HepG2 (cell line): ENCODE data around the gene GRIP2. TPM values are rescaled to one million over a fixed set of nuclear protein-coding genes. Genes with fewer than 3 reads are reported as not detected.
A peak's percentile ranks its signal among the peaks of the same experiment; 100 is the strongest.

ENCODE experiments used
- ATAC-seq: fragments of 200-7000 bp; cut with Tn5 transposase; 3 replicates; pipeline ENCODE4 v1.9.1; 2020; ENCODE audit warnings: mild to moderate bottlenecking, moderate library complexity
- BruUV-seq: library from RNA; stranded (reverse); fragments of 400-500 nt; replicated peaks from 2 replicates; lab custom pipeline; 2021; lab: Mats Ljungman, UMichigan
- CTCF ChIA-PET: fragments of 300-600 bp; formaldehyde crosslinking; extraction: SDS; loops from one replicate; lab custom pipeline; 2021; ENCODE audit warnings: low total read pairs, inconsistent platforms, low intra/inter-chr PET ratio; lab: Yijun Ruan, JAX
- POLR2A ChIA-PET: fragments of 350-600 bp; sonication (Branson Sonifier 250); formaldehyde crosslinking; loops from one replicate; lab custom pipeline; 2020; ENCODE audit warnings: antibody characterized with exemption, inconsistent platforms; lab: Yijun Ruan, JAX
- DNase-seq: peaks from one replicate; pipeline ENCODE4 v3.0.0-alpha.2; 2015; ENCODE audit warnings: low spot score
- FAIRE-seq: peaks from 3 replicates; lab custom pipeline; 2011; peaks lifted over from hg19 to GRCh38; lab: Jason Lieb, UNC
- H2AFZ ChIP-seq: one replicate; pipeline ENCODE4 v1.6.1; 2011; ENCODE audit warnings: low read length, inconsistent platforms
- H3K27ac ChIP-seq: fragments of 300-600 bp; 3 replicates; pipeline ENCODE4 v1.8.0; 2011; ENCODE audit warnings: mixed run types, mild to moderate bottlenecking, mixed read lengths, low read length, inconsistent platforms; ENCODE audit not compliant: insufficient read depth; ENCODE audit errors: extremely low read length
- H3K27me3 ChIP-seq, 2 experiments: fragments of 200-600 bp in 1 of 2; 2 replicates in 1 of 2; 3 replicates in 1 of 2; pipeline versions ENCODE4 v1.6.0 to v1.8.0; 2011; ENCODE audit warnings: low read length in 2 of 2, mild to moderate bottlenecking in 2 of 2, moderate library complexity in 2 of 2, inconsistent platforms in 1 of 2; ENCODE audit not compliant: insufficient read depth in 2 of 2, control insufficient read depth in 1 of 2
- H3K36me3 ChIP-seq, 2 experiments: fragments of 200-600 bp in 1 of 2; replicated peaks in 1 of 2; 2 replicates in 1 of 2; 3 replicates in 1 of 2; pipeline versions ENCODE4 v1.5.1 to v1.8.0; 2011; ENCODE audit warnings: low read length in 2 of 2, inconsistent platforms in 1 of 2; ENCODE audit not compliant: insufficient read depth in 2 of 2, control insufficient read depth in 1 of 2
- H3K4me1 ChIP-seq: 2 replicates; pipeline ENCODE4 v1.5.1; 2012; ENCODE audit warnings: low read length, inconsistent platforms; ENCODE audit not compliant: insufficient read depth
- H3K4me2 ChIP-seq: 2 replicates; pipeline ENCODE4 v1.6.0; 2011; ENCODE audit warnings: low read depth, low read length, inconsistent platforms
- H3K4me3 ChIP-seq, 3 experiments: fragments of 200-600 bp in 1 of 3; sonication (generic), shearing (Covaris generic) in 1 of 3; replicated peaks in 1 of 3; 2 replicates each; pipeline ENCODE4 v1.5.1; 2011 to 2016; ENCODE audit warnings: low read length in 3 of 3, inconsistent platforms in 2 of 3, low read depth in 2 of 3, mild to moderate bottlenecking in 2 of 3, control low read depth in 1 of 3, mixed read lengths in 1 of 3; ENCODE audit not compliant: insufficient read depth in 1 of 3
- H3K79me2 ChIP-seq: one replicate; pipeline ENCODE4 v1.6.1; 2011; ENCODE audit warnings: low read length, inconsistent platforms; ENCODE audit not compliant: insufficient read depth
- H3K9ac ChIP-seq: 2 replicates; pipeline ENCODE4 v1.6.0; 2011; ENCODE audit warnings: mild to moderate bottlenecking, low read depth, low read length, inconsistent platforms; ENCODE audit not compliant: insufficient read depth
- H3K9me3 ChIP-seq: 2 replicates; pipeline ENCODE4 v1.5.1; 2012; ENCODE audit warnings: mild to moderate bottlenecking, low read length
- H4K20me1 ChIP-seq: 2 replicates; pipeline ENCODE4 v1.6.0; 2011; ENCODE audit warnings: inconsistent platforms, mild to moderate bottlenecking, low read length, moderate library complexity; ENCODE audit not compliant: insufficient read depth
- MBNL3 ChIP-seq: fragments of 250-450 bp; sonication (Bioruptor Pico); conservative IDR thresholded peaks from 2 replicates; pipeline ENCODE4 v1.8.0; 2022; ENCODE audit warnings: mild to moderate bottlenecking, inconsistent platforms
- SMARCE1 ChIP-seq: fragments of 450-650 bp; IDR thresholded peaks from 2 replicates; pipeline ENCODE4 v1.6.1; 2017; ENCODE audit warnings: borderline replicate concordance
- SRSF4 ChIP-seq: fragments of 200-400 bp; formaldehyde crosslinking; IDR thresholded peaks from one replicate; pipeline ENCODE4 v1.6.1; 2018; ENCODE audit warnings: mild to moderate bottlenecking, low read depth, low read length, moderate library complexity; ENCODE audit not compliant: poor library complexity, severe bottlenecking
- STAG1 ChIP-seq: sonication (generic); formaldehyde crosslinking; IDR thresholded peaks from 2 replicates; pipeline ENCODE4 v1.4.0; 2020; ENCODE audit warnings: missing genetic modification reagents
- TMF1 ChIP-seq: sonication (generic); formaldehyde crosslinking; IDR thresholded peaks from 2 replicates; pipeline ENCODE4 v1.8.1; 2022; ENCODE audit warnings: low read depth, missing genetic modification reagents
- TOPORS ChIP-seq: sonication (generic); formaldehyde crosslinking; IDR thresholded peaks from 2 replicates; pipeline ENCODE4 v1.8.0; 2023; ENCODE audit warnings: mild to moderate bottlenecking, missing genetic modification reagents
- ZNF33A ChIP-seq: sonication (generic); formaldehyde crosslinking; IDR thresholded peaks from 2 replicates; pipeline ENCODE4 v1.5.1; 2020; ENCODE audit warnings: missing genetic modification reagents, mild to moderate bottlenecking, moderate library complexity, borderline replicate concordance
- ZNF530 ChIP-seq: sonication (generic); formaldehyde crosslinking; IDR thresholded peaks from 2 replicates; pipeline ENCODE4 v1.5.0; 2020; ENCODE audit warnings: low read depth, mild to moderate bottlenecking, missing genetic modification reagents
- WGBS: methylation state at CpG from one replicate; pipeline ENCODE4 v1.1.6; 2017; ENCODE audit warnings: low lambda C conversion rate; 5-methylcytosine and 5-hydroxymethylcytosine counted together
- in situ Hi-C: cut with HindIII; loops from 2 replicates; pipeline ENCODE4 v1.10.0; 2017; ENCODE audit warnings: low pct_unique_long_range_greater_than_20kb; ENCODE audit not compliant: extremely low pct_ligation_motif_present
- intact Hi-C: fragments of 100-400 bp; cut with micrococcal nuclease; formaldehyde crosslinking; loops from one replicate; pipeline ENCODE4 v1.10.0; 2022; ENCODE audit not compliant: unreplicated experiment
- polyA plus RNA-seq, 8 experiments: library from polyadenylated mRNA; depleted of rRNA in 3 of 8; stranded (reverse) in 7 of 8; unstranded in 1 of 8; fragments of >200 nt; fragmentation: Illumina TruSeq in 4 of 8; extraction: Trizol in 4 of 8; gene quantifications; 2 replicates each; pipeline versions ENCODE4 v1.2.1 to v1.2.3, GENCODE V29; 2011 to 2016; ENCODE audit warnings: low read depth in 4 of 8, missing spikeins in 1 of 8, mixed read lengths in 1 of 8; ENCODE audit not compliant: insufficient read depth in 1 of 8
- total RNA-seq, 5 experiments: library from RNA; depleted of rRNA; stranded (reverse); fragments of >200 nt; fragmentation: Illumina TruSeq; extraction: Trizol; gene quantifications; 2 replicates each; pipeline ENCODE4 v1.2.3, GENCODE V29; 2016; ENCODE audit warnings: low read depth in 1 of 5
- TF ChIP-seq, protein P1 (sequence below): sonication (generic); formaldehyde crosslinking; IDR thresholded peaks from 2 replicates; pipeline ENCODE4 v1.5.0; 2020; ENCODE audit warnings: mild to moderate bottlenecking, missing genetic modification reagents, moderate library complexity
- TF ChIP-seq, protein P2 (sequence below): sonication (generic); formaldehyde crosslinking; IDR thresholded peaks from 2 replicates; pipeline ENCODE4; 2020; ENCODE audit warnings: missing genetic modification reagents, mild to moderate bottlenecking, borderline replicate concordance
- TF ChIP-seq, protein P3 (sequence below): sonication (generic); formaldehyde crosslinking; IDR thresholded peaks from 2 replicates; pipeline ENCODE4 v1.8.0; 2022; ENCODE audit warnings: missing genetic modification reagents, mild to moderate bottlenecking, inconsistent platforms, borderline replicate concordance

The GRIP2 gene
- total and polyA plus RNA-seq, 2 of the 13 experiments (the other 11 are each of a cell fraction or from before 2014, with no cell fraction given), result 0.11 to 0.24 TPM

DNA sequence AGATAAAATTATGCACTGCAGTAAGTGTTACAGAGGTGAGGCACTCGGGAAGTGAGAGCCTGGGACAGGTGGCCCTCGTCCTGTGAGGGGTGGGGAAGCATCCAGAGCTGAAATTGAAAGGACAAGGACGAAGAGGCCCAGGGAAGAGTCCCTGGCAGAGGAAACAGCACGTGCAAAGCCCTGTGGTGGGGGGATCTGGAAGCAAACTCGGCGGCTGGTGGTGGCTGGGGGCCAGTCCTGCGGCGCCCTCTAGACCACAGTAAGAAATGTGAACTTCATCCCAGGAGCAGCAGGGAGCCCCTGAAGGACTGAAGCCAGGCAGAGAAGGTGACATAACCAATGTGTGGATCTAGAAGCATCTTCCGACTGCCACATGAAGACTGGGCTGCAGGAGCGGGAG is 42.8 kb downstream of the GRIP2 start:
- 23% methylated on average over 10 of the region's 10 CpGs for WGBS
- Histone ChIP-seq H3K4me1 (no peaks in the 10 kb centered on the region), H3K4me2 (no peak overlapping the region), H3K27me3 (no peaks in the 10 kb centered on the region; a peak in 1 of 5 replicates), H3K9me3 (no peaks in the 10 kb centered on the region), H3K9ac (no peak overlapping the region), H3K4me3 (no peak overlapping the region), H2AFZ (no peak overlapping the region), H4K20me1 (no peaks in the 10 kb centered on the region), H3K79me2 (no peaks in the 10 kb centered on the region), H3K27ac (no peak overlapping the region), H3K36me3 (no peaks in the 10 kb centered on the region)
- DNase-seq, result no peak
- TF ChIP-seq STAG1 (CRISPR knock-in tag), result peak; percentile 33; the same call in 1 of the 2 replicates
- TF ChIP-seq, protein P1, sequence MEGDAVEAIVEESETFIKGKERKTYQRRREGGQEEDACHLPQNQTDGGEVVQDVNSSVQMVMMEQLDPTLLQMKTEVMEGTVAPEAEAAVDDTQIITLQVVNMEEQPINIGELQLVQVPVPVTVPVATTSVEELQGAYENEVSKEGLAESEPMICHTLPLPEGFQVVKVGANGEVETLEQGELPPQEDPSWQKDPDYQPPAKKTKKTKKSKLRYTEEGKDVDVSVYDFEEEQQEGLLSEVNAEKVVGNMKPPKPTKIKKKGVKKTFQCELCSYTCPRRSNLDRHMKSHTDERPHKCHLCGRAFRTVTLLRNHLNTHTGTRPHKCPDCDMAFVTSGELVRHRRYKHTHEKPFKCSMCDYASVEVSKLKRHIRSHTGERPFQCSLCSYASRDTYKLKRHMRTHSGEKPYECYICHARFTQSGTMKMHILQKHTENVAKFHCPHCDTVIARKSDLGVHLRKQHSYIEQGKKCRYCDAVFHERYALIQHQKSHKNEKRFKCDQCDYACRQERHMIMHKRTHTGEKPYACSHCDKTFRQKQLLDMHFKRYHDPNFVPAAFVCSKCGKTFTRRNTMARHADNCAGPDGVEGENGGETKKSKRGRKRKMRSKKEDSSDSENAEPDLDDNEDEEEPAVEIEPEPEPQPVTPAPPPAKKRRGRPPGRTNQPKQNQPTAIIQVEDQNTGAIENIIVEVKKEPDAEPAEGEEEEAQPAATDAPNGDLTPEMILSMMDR (CRISPR knock-in tag), result peak; percentile 25; the same call in 1 of the 2 replicates
- TF ChIP-seq ZNF33A (CRISPR knock-in tag), result no peak
- BruUV-seq, result no TSS peak
- no peak for FAIRE-seq
- ATAC-seq, result peak; percentile 34; the same call in 2 of the 3 replicates
- CTCF ChIA-PET, result no interaction called here
- in situ Hi-C loops, result no loop called here
- intact Hi-C loops, result no loop called here
- POLR2A ChIA-PET, result no interaction called here

DNA sequence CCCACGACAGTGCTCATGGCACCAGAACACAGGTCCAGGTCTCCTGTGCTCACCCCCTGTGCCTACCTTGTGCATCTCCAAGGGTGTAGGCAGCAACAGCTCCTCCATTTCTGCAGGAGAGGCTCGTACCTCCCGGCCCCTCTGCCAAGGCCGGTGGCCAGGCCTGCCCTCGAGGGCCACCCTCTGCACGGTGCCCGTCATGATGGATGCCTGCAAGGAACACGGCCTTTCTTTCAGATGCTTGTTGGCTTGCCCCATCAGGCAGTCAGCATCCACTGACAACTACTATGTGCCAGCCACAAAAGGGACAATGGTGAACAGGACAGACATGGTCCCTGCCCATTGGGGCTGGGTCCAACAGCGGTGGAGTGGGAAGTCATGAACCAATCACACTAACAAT is 43.8 kb downstream of the GRIP2 start:
- no peaks in the 10 kb centered on the region for H3K4me1 ChIP-seq
- ATAC-seq (no peak), DNase-seq (no peak), FAIRE-seq (no peak)
- CTCF ChIA-PET, result no interaction called here
- H2AFZ ChIP-seq, result no peak overlapping the region
- no peak overlapping the region for H3K27ac ChIP-seq
- POLR2A ChIA-PET, result no interaction called here
- no peaks in the 10 kb centered on the region for H3K36me3 ChIP-seq
- intact Hi-C loops, result no loop called here
- no peaks in the 10 kb centered on the region for H3K9me3 ChIP-seq
- H3K4me2 ChIP-seq, result no peak overlapping the region
- H3K27me3 ChIP-seq, result no peaks in the 10 kb centered on the region; a peak in 1 of 5 replicates
- 22% methylated on average over 1 of the region's 9 CpGs for WGBS
- H3K79me2 ChIP-seq, result no peaks in the 10 kb centered on the region
- no peak overlapping the region for H3K4me3 ChIP-seq
- in situ Hi-C loops, result no loop called here
- no peak overlapping the region for H3K9ac ChIP-seq
- no peaks in the 10 kb centered on the region for H4K20me1 ChIP-seq
- BruUV-seq, result no TSS peak
- TF ChIP-seq MBNL3 (CRISPR knock-in tag) (no peak), TMF1 (CRISPR knock-in tag) (no peak), SMARCE1 (no peak), SRSF4 (no peak), ZNF530 (CRISPR knock-in tag) (no peak), TOPORS (no peak)
- TF ChIP-seq, protein P2, sequence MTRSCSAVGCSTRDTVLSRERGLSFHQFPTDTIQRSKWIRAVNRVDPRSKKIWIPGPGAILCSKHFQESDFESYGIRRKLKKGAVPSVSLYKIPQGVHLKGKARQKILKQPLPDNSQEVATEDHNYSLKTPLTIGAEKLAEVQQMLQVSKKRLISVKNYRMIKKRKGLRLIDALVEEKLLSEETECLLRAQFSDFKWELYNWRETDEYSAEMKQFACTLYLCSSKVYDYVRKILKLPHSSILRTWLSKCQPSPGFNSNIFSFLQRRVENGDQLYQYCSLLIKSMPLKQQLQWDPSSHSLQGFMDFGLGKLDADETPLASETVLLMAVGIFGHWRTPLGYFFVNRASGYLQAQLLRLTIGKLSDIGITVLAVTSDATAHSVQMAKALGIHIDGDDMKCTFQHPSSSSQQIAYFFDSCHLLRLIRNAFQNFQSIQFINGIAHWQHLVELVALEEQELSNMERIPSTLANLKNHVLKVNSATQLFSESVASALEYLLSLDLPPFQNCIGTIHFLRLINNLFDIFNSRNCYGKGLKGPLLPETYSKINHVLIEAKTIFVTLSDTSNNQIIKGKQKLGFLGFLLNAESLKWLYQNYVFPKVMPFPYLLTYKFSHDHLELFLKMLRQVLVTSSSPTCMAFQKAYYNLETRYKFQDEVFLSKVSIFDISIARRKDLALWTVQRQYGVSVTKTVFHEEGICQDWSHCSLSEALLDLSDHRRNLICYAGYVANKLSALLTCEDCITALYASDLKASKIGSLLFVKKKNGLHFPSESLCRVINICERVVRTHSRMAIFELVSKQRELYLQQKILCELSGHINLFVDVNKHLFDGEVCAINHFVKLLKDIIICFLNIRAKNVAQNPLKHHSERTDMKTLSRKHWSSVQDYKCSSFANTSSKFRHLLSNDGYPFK (CRISPR knock-in tag), result no peak
- TF ChIP-seq, protein P3, sequence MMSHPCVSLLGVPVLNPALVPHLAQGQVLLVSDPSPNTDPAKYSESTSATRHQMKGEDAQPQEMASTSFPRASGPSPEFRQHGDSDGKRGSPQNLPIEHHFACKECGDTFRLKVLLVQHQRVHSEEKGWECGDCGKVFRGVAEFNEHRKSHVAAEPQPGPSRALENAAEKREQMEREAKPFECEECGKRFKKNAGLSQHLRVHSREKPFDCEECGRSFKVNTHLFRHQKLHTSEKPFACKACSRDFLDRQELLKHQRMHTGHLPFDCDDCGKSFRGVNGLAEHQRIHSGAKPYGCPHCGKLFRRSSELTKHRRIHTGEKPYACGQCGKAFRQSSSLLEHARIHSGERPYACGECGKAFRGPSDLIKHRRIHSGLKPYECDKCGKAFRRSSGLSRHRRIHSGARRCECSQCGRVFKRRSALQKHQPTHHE (CRISPR knock-in tag), result no peak
